T-helper 2 cell treated with Interferon-gamma antibody and Interleukin-4, amounts not matched to agents 5 μg/mL and 100 μg/mL, for 36 hours (primary cell): Measurements from ENCODE around the gene HDAC11.

Experiments used
- DNase-seq: peaks from one replicate; pipeline ENCODE4 v3.0.0; 2021; ENCODE audit warnings: low spot score
- H3K27ac Mint-ChIP-seq: one replicate; pipeline ENCODE4 v1.8.0; 2021; ENCODE audit warnings: mild to moderate bottlenecking, mixed read lengths
- H3K27me3 Mint-ChIP-seq: one replicate; pipeline ENCODE4 v1.8.0; 2021; ENCODE audit warnings: low read depth, mixed read lengths
- H3K36me3 Mint-ChIP-seq: one replicate; pipeline ENCODE4 v1.8.0; 2021; ENCODE audit warnings: low read depth, mixed read lengths
- H3K4me1 Mint-ChIP-seq: one replicate; pipeline ENCODE4 v1.8.0; 2021; ENCODE audit warnings: low read depth, mixed read lengths
- H3K4me3 Mint-ChIP-seq: one replicate; pipeline ENCODE4 v1.8.0; 2022; ENCODE audit warnings: mild to moderate bottlenecking, moderate library complexity, mixed read lengths
- H3K9me3 Mint-ChIP-seq: one replicate; pipeline ENCODE4 v1.8.0; 2021; ENCODE audit warnings: mixed read lengths

The HDAC11 gene

GRCh38 chr3:13461169-13462124 lies 18.7 kb upstream of the HDAC11 start:
- Mint-ChIP-seq H3K27ac (no peak overlapping the region), H3K36me3 (no peaks in the 10 kb centered on the region), H3K4me3 (no peak overlapping the region), H3K9me3 (no peaks in the 10 kb centered on the region), H3K27me3 (peaks cover 15% of the 10 kb centered on the region), H3K4me1 (peaks cover 2% of the 10 kb centered on the region)
- peak; percentile 67 for DNase-seq

GRCh38 chr3:13462125-13462629 lies 17.9 kb upstream of the HDAC11 start:
- Mint-ChIP-seq H3K4me3 (no peak overlapping the region), H3K36me3 (no peaks in the 10 kb centered on the region), H3K4me1 (peaks cover 2% of the 10 kb centered on the region), H3K27me3 (peaks cover 15% of the 10 kb centered on the region), H3K9me3 (no peaks in the 10 kb centered on the region), H3K27ac (no peak overlapping the region)
- no peak for DNase-seq

- Mint-ChIP-seq H3K36me3 (no peaks in the 10 kb centered on the region), H3K4me3 (no peak overlapping the region), H3K9me3 (no peaks in the 10 kb centered on the region), H3K4me1 (peaks cover 2% of the 10 kb centered on the region), H3K27me3 (peaks cover 15% of the 10 kb centered on the region), H3K27ac (no peak overlapping the region)
- DNase-seq, result no peak
These were observed 17.3 kb upstream of the HDAC11 start for GRCh38 chr3:13462822-13463221.

- Mint-ChIP-seq H3K27me3 (peaks cover 17% of the 10 kb centered on the region), H3K27ac (no peak overlapping the region), H3K9me3 (no peaks in the 10 kb centered on the region), H3K4me1 (peaks cover 2% of the 10 kb centered on the region), H3K36me3 (no peaks in the 10 kb centered on the region), H3K4me3 (no peak overlapping the region)
- no peak for DNase-seq
These were observed 16.3 kb upstream of the HDAC11 start for GRCh38 chr3:13463618-13464400.

GRCh38 chr3:13465236-13465873 lies 14.8 kb upstream of the HDAC11 start:
- Mint-ChIP-seq H3K4me3 (no peak overlapping the region), H3K27ac (no peak overlapping the region), H3K9me3 (no peaks in the 10 kb centered on the region)

GRCh38 chr3:13466781-13467180 lies 13.3 kb upstream of the HDAC11 start:
- H3K9me3 Mint-ChIP-seq, result no peaks in the 10 kb centered on the region
- H3K27ac Mint-ChIP-seq, result no peak overlapping the region
- no peaks in the 10 kb centered on the region for H3K36me3 Mint-ChIP-seq
- DNase-seq, result no peak
- no peak overlapping the region for H3K4me3 Mint-ChIP-seq
- no peaks in the 10 kb centered on the region for H3K4me1 Mint-ChIP-seq
- H3K27me3 Mint-ChIP-seq, result peaks cover 18% of the 10 kb centered on the region

More at GRCh38 chr3:13465236-13465873, 14.8 kb upstream of the HDAC11 start:
- no peak for DNase-seq
- peaks cover 2% of the 10 kb centered on the region for H3K4me1 Mint-ChIP-seq
- no peaks in the 10 kb centered on the region for H3K36me3 Mint-ChIP-seq
- peaks cover 15% of the 10 kb centered on the region for H3K27me3 Mint-ChIP-seq

GRCh38 chr3:13470894-13471574 lies 9.1 kb upstream of the HDAC11 start:
- Mint-ChIP-seq H3K4me3 (no peak overlapping the region), H3K9me3 (no peaks in the 10 kb centered on the region), H3K27me3 (peaks cover 11% of the 10 kb centered on the region), H3K4me1 (no peaks in the 10 kb centered on the region), H3K27ac (no peak overlapping the region), H3K36me3 (no peaks in the 10 kb centered on the region)
- no peak for DNase-seq

GRCh38 chr3:13472286-13472685 lies 7.8 kb upstream of the HDAC11 start:
- H3K4me3 Mint-ChIP-seq, result no peak overlapping the region
- H3K4me1 Mint-ChIP-seq, result no peaks in the 10 kb centered on the region
- H3K27me3 Mint-ChIP-seq, result peaks cover 11% of the 10 kb centered on the region
- H3K9me3 Mint-ChIP-seq, result no peaks in the 10 kb centered on the region
- no peak for DNase-seq
- no peak overlapping the region for H3K27ac Mint-ChIP-seq
- H3K36me3 Mint-ChIP-seq, result no peaks in the 10 kb centered on the region

GRCh38 chr3:13473020-13473419 lies 7.1 kb upstream of the HDAC11 start:
- Mint-ChIP-seq H3K4me3 (no peak overlapping the region), H3K27me3 (peaks cover 11% of the 10 kb centered on the region), H3K9me3 (no peaks in the 10 kb centered on the region), H3K36me3 (no peaks in the 10 kb centered on the region), H3K27ac (no peak overlapping the region), H3K4me1 (no peaks in the 10 kb centered on the region)
- DNase-seq, result no peak

- H3K27me3 Mint-ChIP-seq, result peaks cover 8% of the 10 kb centered on the region
- no peaks in the 10 kb centered on the region for H3K36me3 Mint-ChIP-seq
- H3K27ac Mint-ChIP-seq, result no peak overlapping the region
- peaks cover 2% of the 10 kb centered on the region for H3K4me1 Mint-ChIP-seq
- H3K9me3 Mint-ChIP-seq, result no peaks in the 10 kb centered on the region
- no peak for DNase-seq
- no peak overlapping the region for H3K4me3 Mint-ChIP-seq
These were observed 6.1 kb upstream of the HDAC11 start for GRCh38 chr3:13474021-13474420.

- H3K27ac Mint-ChIP-seq, result no peak overlapping the region
These were observed 5.3 kb upstream of the HDAC11 start for GRCh38 chr3:13474776-13475303.

GRCh38 chr3:13475871-13476590 lies 4.1 kb upstream of the HDAC11 start:
- Mint-ChIP-seq H3K4me3 (no peak overlapping the region), H3K9me3 (no peaks in the 10 kb centered on the region), H3K36me3 (no peaks in the 10 kb centered on the region)

More at GRCh38 chr3:13474776-13475303, 5.3 kb upstream of the HDAC11 start:
- H3K4me1 Mint-ChIP-seq, result peaks cover 2% of the 10 kb centered on the region
- H3K9me3 Mint-ChIP-seq, result no peaks in the 10 kb centered on the region
- no peaks in the 10 kb centered on the region for H3K36me3 Mint-ChIP-seq
- H3K4me3 Mint-ChIP-seq, result no peak overlapping the region
- peaks cover 5% of the 10 kb centered on the region for H3K27me3 Mint-ChIP-seq
- DNase-seq, result no peak

More at GRCh38 chr3:13475871-13476590, 4.1 kb upstream of the HDAC11 start:
- no peak for DNase-seq
- Mint-ChIP-seq H3K4me1 (peaks cover 4% of the 10 kb centered on the region), H3K27ac (no peak overlapping the region), H3K27me3 (peaks cover 2% of the 10 kb centered on the region)
